KMS-11 (cell line): ENCODE results near the gene SPATA33.

ENCODE experiments used
- H2AFZ ChIP-seq: fragments of 200-600 bp; sonication (generic); 2 replicates; pipeline ENCODE4 v1.6.1; 2016; ENCODE audit warnings: antibody characterized with exemption, mixed run types, low read depth
- H3K27ac ChIP-seq: fragments of 200-600 bp; sonication (generic); 2 replicates; pipeline ENCODE4 v1.6.1; 2016; ENCODE audit warnings: mild to moderate bottlenecking, mixed run types
- H3K27me3 ChIP-seq: fragments of 200-600 bp; sonication (generic); 2 replicates; pipeline ENCODE4 v1.6.1; 2017; ENCODE audit warnings: mild to moderate bottlenecking, low read depth, mixed run types, moderate library complexity; ENCODE audit not compliant: insufficient read depth
- H3K36me3 ChIP-seq: fragments of 200-600 bp; sonication (generic); 2 replicates; pipeline ENCODE4 v1.6.1; 2017; ENCODE audit warnings: mild to moderate bottlenecking, mixed run types; ENCODE audit not compliant: insufficient read depth
- H3K4me1 ChIP-seq: fragments of 200-600 bp; sonication (generic); 2 replicates; pipeline ENCODE4 v1.6.1; 2016; ENCODE audit warnings: mild to moderate bottlenecking, low read depth, mixed run types; ENCODE audit not compliant: poor library complexity, severe bottlenecking
- H3K4me2 ChIP-seq: fragments of 200-600 bp; sonication (generic); 2 replicates; pipeline ENCODE4 v1.7.0; 2016; ENCODE audit warnings: mild to moderate bottlenecking, mixed run types
- H3K4me3 ChIP-seq: fragments of 200-600 bp; sonication (generic); IDR thresholded peaks from 2 replicates; pipeline ENCODE4 v1.6.1; 2017; ENCODE audit warnings: low read depth, low read length, mixed read lengths; ENCODE audit not compliant: insufficient read depth
- H3K79me2 ChIP-seq: fragments of 200-600 bp; sonication (generic); 2 replicates; pipeline ENCODE4 v1.6.1; 2016; ENCODE audit warnings: low read depth, mixed run types; ENCODE audit not compliant: insufficient read depth
- H3K9ac ChIP-seq: fragments of 200-600 bp; sonication (generic); 2 replicates; pipeline ENCODE4 v1.6.1; 2016; ENCODE audit warnings: mild to moderate bottlenecking, mixed run types
- H4K20me1 ChIP-seq: fragments of 200-600 bp; sonication (generic); 2 replicates; pipeline ENCODE4 v1.6.1; 2016; ENCODE audit warnings: mild to moderate bottlenecking, mixed run types; ENCODE audit not compliant: insufficient read depth
- CTCF ChIP-seq: fragments of 200-600 bp; sonication (generic); conservative IDR thresholded peaks from 2 replicates; pipeline ENCODE4 v1.6.1; 2017; ENCODE audit warnings: low read depth, mild to moderate bottlenecking, antibody characterized with exemption, low read length, moderate library complexity, mixed read lengths

SPATA33 gene

GRCh38 chr16:89616623-89617022, 41.0 kb upstream of the SPATA33 start:
- TF ChIP-seq CTCF = no peak
- no peak overlapping the region for H3K9ac ChIP-seq
- H3K79me2 ChIP-seq = no peaks in the 10 kb centered on the region
- no peaks in the 10 kb centered on the region for H4K20me1 ChIP-seq
- no peak overlapping the region for H3K4me3 ChIP-seq
- no peak overlapping the region for H3K27ac ChIP-seq
- H3K27me3 ChIP-seq = peaks cover 44% of the 10 kb centered on the region
- no peak overlapping the region for H2AFZ ChIP-seq
- no peaks in the 10 kb centered on the region for H3K36me3 ChIP-seq
- H3K4me1 ChIP-seq = peaks cover 6% of the 10 kb centered on the region
- H3K4me2 ChIP-seq = no peak overlapping the region

- Histone ChIP-seq H3K36me3 (no peaks in the 10 kb centered on the region), H3K27ac (no peak overlapping the region), H3K4me2 (no peak overlapping the region), H3K9ac (no peak overlapping the region), H3K27me3 (peaks cover 45% of the 10 kb centered on the region), H3K4me1 (peaks cover 6% of the 10 kb centered on the region), H2AFZ (no peak overlapping the region), H4K20me1 (no peaks in the 10 kb centered on the region), H3K79me2 (no peaks in the 10 kb centered on the region), H3K4me3 (no peak overlapping the region)
- TF ChIP-seq CTCF = no peak
These were observed 40.6 kb upstream of the SPATA33 start for GRCh38 chr16:89617036-89617435.

DNA sequence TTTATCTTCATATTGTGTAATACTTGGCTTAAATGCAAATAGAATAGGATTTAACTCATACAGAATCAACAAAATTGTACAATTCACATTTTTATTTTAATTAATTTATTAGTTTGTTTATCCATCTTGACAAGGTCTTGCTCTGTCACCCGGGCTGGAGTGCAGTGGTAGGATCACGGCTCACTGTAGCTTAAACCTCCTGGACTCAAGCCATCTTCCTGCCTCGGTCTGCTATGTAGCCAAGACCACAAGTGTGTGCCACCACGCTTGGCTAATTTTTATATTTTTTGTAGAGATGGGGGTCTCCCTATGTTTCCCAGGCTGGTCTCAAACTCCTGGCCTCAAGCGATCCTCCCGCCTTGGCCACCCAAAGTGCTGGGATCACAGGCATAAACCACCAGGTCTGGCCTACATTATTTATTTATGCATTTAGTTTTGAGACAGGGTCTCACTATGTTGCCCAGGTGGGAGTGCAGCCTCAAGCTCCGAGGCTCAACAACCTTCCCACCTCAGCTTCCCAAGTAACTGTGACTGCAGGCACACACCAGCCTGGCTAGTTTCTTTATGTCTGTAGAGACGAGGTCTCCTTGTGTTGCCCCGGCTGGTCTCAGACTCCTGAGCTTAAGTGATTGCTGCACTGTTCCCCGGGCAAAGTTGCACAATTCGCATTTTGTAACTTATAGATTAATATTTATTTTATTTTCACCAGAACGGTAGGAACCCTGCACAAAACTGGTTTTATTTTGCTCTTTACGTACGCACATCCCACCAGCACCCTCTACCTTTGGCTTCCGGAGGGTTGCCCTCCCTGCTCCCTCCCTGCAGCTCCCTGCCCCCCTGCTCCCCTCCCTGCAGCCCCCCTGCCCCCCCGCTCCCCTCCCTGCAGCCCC, 39.3 kb upstream of the SPATA33 start:
- Histone ChIP-seq H2AFZ (no peak overlapping the region), H3K79me2 (no peaks in the 10 kb centered on the region), H3K27ac (no peak overlapping the region), H3K4me2 (no peak overlapping the region), H3K4me3 (no peak overlapping the region), H3K36me3 (no peaks in the 10 kb centered on the region), H3K27me3 (peaks cover 45% of the 10 kb centered on the region; the same call in 1 of the 2 replicates), H3K9ac (no peak overlapping the region), H3K4me1 (peaks cover 2% of the 10 kb centered on the region), H4K20me1 (no peaks in the 10 kb centered on the region)
- TF ChIP-seq CTCF = no peak

DNA sequence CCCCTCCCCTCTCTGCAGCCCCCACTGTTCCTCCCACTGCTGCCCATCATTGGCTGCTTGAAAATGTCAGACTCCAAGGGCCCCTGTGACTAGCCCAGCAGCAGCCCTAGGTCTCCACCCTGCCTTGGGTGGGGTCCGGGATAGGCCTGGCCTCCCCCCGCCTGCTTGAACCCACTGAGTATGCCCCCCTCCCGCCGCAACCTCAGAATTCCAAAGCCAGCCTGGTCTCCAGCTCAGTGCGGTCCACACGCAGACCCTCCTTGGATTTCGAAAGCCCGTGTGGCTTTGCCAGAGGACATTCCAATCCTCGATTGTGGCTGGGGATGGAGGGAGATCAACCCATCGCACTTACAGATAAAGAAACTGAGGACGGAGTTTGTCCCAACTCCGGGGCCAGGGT, 37.8 kb upstream of the SPATA33 start:
- Histone ChIP-seq H3K79me2 (no peaks in the 10 kb centered on the region), H4K20me1 (no peaks in the 10 kb centered on the region), H3K4me2 (no peak overlapping the region), H3K36me3 (no peaks in the 10 kb centered on the region), H3K27ac (no peak overlapping the region), H3K4me3 (no peak overlapping the region), H3K9ac (no peak overlapping the region), H3K27me3 (peaks cover 56% of the 10 kb centered on the region), H2AFZ (no peak overlapping the region), H3K4me1 (no peaks in the 10 kb centered on the region)
- TF ChIP-seq CTCF = no peak
